ENCODE data around the gene LRRC8D. TPM values are rescaled to one million over a fixed set of nuclear protein-coding genes. Genes with fewer than 3 reads are reported as not detected.

LRRC8D gene
- total RNA-seq, 1 donor from 2014 or later = 36.0 TPM

- Mint-ChIP-seq H3K4me3 (no peak overlapping the region), H3K27me3 (no peaks in the 10 kb centered on the region), H3K9me3 (no peaks in the 10 kb centered on the region), H3K36me3 (ENCODE audit: low read depth) (no peaks in the 10 kb centered on the region), H3K4me1 (peaks cover 24% of the 10 kb centered on the region), H3K27ac (no peak overlapping the region)
- TF ChIP-seq CTCF (IDR thresholded peaks at IDR 0.05) = no peak
- CTCF ChIA-PET = no interaction called here
- no peak for DNase-seq
- POLR2A ChIA-PET = no interaction called here
- no peak for ATAC-seq (ENCODE audit: low read depth)
- intact Hi-C loops (cut with micrococcal nuclease) = no loop called here
Measured at GRCh38 chr1:89837036-89837481, 16.2 kb downstream of the LRRC8D start.

GRCh38 chr1:89837510-89837909 lies 16.7 kb downstream of the LRRC8D start:
- no peak for TF ChIP-seq CTCF (IDR thresholded peaks at IDR 0.05)
- POLR2A ChIA-PET = no interaction called here
- no peak for ATAC-seq (ENCODE audit: low read depth)

GRCh38 chr1:89839516-89839915 lies 18.7 kb downstream of the LRRC8D start:
- intact Hi-C loops (cut with micrococcal nuclease) = no loop called here
- ChIA-PET POLR2A (interaction anchor here (1.4 kb wide), 1 partner anchor 18 kb away, joined by 5 read pairs; no protein-coding TSS in a partner anchor), CTCF (interaction anchor here (0.8 to 1.5 kb wide), 3 partner anchors 11 to 35 kb away, joined by 3 to 4 read pairs (median 3); no protein-coding TSS in a partner anchor)
- Mint-ChIP-seq H3K36me3 (ENCODE audit: low read depth) (peaks cover 2% of the 10 kb centered on the region), H3K4me1 (peaks cover 33% of the 10 kb centered on the region), H3K4me3 (no peak overlapping the region), H3K9me3 (no peaks in the 10 kb centered on the region), H3K27me3 (no peaks in the 10 kb centered on the region), H3K27ac (no peak overlapping the region)
- no peak for ATAC-seq (ENCODE audit: low read depth)
- no peak for DNase-seq
- TF ChIP-seq CTCF (IDR thresholded peaks at IDR 0.05) = no peak

More at GRCh38 chr1:89837510-89837909, 16.7 kb downstream of the LRRC8D start:
- intact Hi-C loops (cut with micrococcal nuclease) = no loop called here
- Mint-ChIP-seq H3K27ac (no peak overlapping the region), H3K27me3 (no peaks in the 10 kb centered on the region), H3K4me3 (no peak overlapping the region), H3K36me3 (ENCODE audit: low read depth) (no peaks in the 10 kb centered on the region), H3K9me3 (no peaks in the 10 kb centered on the region), H3K4me1 (peaks cover 24% of the 10 kb centered on the region)
- DNase-seq = no peak
- CTCF ChIA-PET = no interaction called here

- no peak overlapping the region for H3K27ac Mint-ChIP-seq
- no peaks in the 10 kb centered on the region for H3K27me3 Mint-ChIP-seq
- CTCF ChIA-PET = interaction anchor here (1.2 to 3.8 kb wide), 2 partner anchors 144 to 224 kb away, joined by 5 to 32 read pairs; no protein-coding TSS in a partner anchor
- ATAC-seq (ENCODE audit: low read depth) (no peak), DNase-seq (no peak)
- H3K36me3 Mint-ChIP-seq (ENCODE audit: low read depth) = peaks cover 3% of the 10 kb centered on the region
- H3K4me1 Mint-ChIP-seq = peaks cover 41% of the 10 kb centered on the region
- no peak for TF ChIP-seq CTCF (IDR thresholded peaks at IDR 0.05)
- POLR2A ChIA-PET = interaction anchor here (0.6 kb wide), 1 partner anchor 136 kb away, joined by 5 read pairs; no protein-coding TSS in a partner anchor
- no peaks in the 10 kb centered on the region for H3K9me3 Mint-ChIP-seq
- no peak overlapping the region for H3K4me3 Mint-ChIP-seq
- intact Hi-C loops (cut with micrococcal nuclease) = loop anchor here (5.0 kb wide), 1 partner anchor 34 kb away; no protein-coding TSS in a partner anchor
Measured at GRCh38 chr1:89841507-89841906, 20.7 kb downstream of the LRRC8D start.

- Mint-ChIP-seq H3K27ac (peak overlapping the region; percentile 90), H3K27me3 (no peaks in the 10 kb centered on the region), H3K9me3 (no peaks in the 10 kb centered on the region), H3K4me1 (peaks cover 45% of the 10 kb centered on the region), H3K36me3 (ENCODE audit: low read depth) (peaks cover 6% of the 10 kb centered on the region), H3K4me3 (peak overlapping the region; percentile 94)
- POLR2A ChIA-PET = interaction anchor here (0.6 to 2.8 kb wide), 7 partner anchors 9 to 136 kb away, joined by 3 to 81 read pairs (median 4); partner anchors contain the start of gene LRRC8D
- intact Hi-C loops (cut with micrococcal nuclease) = loop anchor here (1.0 to 5.0 kb wide), 6 partner anchors 13 to 318 kb away; partner anchors contain the start of genes LRRC8B, LRRC8D and ZNF326
- ATAC-seq (ENCODE audit: low read depth) = peak; percentile 23
- DNase-seq = no peak
- TF ChIP-seq CTCF (IDR thresholded peaks at IDR 0.05) = no peak
- CTCF ChIA-PET = interaction anchor here (0.6 to 3.8 kb wide), 23 partner anchors 8 to 227 kb away, joined by 3 to 32 read pairs (median 4); partner anchors contain the start of gene LRRC8D
Measured at GRCh38 chr1:89842567-89843272, 21.9 kb downstream of the LRRC8D start.

Measured in activated B cell treated with CpG ODN at 0.5 μM for 24 hours (primary cell).